ENCODE measurements around the gene KCNN4. TPM values are rescaled to one million over a fixed set of nuclear protein-coding genes. Genes with fewer than 3 reads are reported as not detected.
A peak's percentile ranks its signal among the peaks of the same experiment; 100 is the strongest.

Gene KCNN4
- total and polyA plus RNA-seq, 4 donors, result 0.14 to 30.3 (median 0.51) TPM

DNA sequence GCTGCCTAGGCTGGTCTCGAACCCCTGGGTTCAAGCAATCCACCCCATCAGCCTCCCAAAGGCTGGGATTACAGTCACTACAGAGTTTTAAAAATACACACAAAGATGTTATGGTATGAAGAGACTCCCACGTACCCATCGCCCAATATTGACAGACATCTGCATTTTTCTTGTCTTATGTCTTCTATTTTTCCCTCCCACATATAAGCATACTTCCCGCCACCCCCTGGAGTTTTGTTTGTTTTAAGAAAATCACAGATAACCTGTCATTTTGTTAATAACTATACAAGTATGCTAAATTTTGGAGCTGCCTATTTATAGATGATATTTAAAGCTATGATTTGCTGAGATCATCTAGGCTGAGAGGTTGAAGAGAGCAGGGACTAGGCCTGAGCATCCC, 19.8 kb downstream of the KCNN4 start (continued):
- TF ChIP-seq EGR1 (IDR thresholded peaks at IDR 0.05; ENCODE audit: low read depth in 2 of 2) (no peak), SP1 (IDR thresholded peaks at IDR 0.05) (no peak)
- TF ChIP-seq, protein P1, sequence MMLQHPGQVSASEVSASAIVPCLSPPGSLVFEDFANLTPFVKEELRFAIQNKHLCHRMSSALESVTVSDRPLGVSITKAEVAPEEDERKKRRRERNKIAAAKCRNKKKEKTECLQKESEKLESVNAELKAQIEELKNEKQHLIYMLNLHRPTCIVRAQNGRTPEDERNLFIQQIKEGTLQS (IDR thresholded peaks at IDR 0.05), result no peak

DNA sequence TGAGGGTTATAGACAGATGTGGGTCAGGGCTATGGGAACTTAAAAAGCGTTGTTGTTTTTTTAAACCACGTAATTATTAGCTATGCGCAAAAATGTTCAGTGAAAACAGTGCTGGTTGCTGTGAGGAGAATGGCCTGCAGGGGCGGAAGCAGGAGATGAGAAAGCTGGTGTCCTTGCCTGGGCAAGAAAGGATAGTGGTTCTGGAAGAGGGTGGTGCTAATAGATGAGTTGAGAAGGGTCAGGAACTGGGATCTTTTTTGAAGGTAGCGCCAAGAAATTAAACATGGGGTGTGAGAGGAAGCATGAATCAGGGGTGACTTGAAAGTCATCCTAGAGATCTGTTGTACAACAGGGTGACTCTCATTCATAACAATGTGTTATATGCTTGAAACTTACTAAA, 21.3 kb downstream of the KCNN4 start:
- Histone ChIP-seq H3K9me3 (ENCODE audit: control insufficient read depth in 4 of 4, low read length in 3 of 4) (no peaks in the 10 kb centered on the region), H3K4me3 (ENCODE audit: low read depth in 1 of 3, low read length in 3 of 3) (no peak overlapping the region), H3K27ac (ENCODE audit: low read depth in 1 of 2, low read length in 2 of 2) (no peak overlapping the region), H3K36me3 (ENCODE audit: control insufficient read depth in 4 of 4, insufficient read depth in 3 of 4, low read depth in 1 of 4, low read length in 3 of 4) (no peaks in the 10 kb centered on the region), H3K27me3 (ENCODE audit: control insufficient read depth in 4 of 4, insufficient read depth in 4 of 4, low read length in 3 of 4) (no peaks in the 10 kb centered on the region), H3K9ac (ENCODE audit: low read depth in 1 of 2, low read length in 2 of 2) (no peak overlapping the region), H3K4me1 (ENCODE audit: control insufficient read depth in 4 of 4, insufficient read depth in 4 of 4, low read length in 3 of 4) (peaks cover 0 to 6% (median 3%) of the 10 kb centered on the region in 4 donors)
- DNase-seq (ENCODE audit: low spot score), result no peak
- TF ChIP-seq GABPA (IDR thresholded peaks at IDR 0.05 in 1 of 2, conservative IDR thresholded peaks at IDR 0.05 in 1 of 2) (no peak), YY1 (IDR thresholded peaks at IDR 0.05) (no peak), FOXA1 (IDR thresholded peaks at IDR 0.05) (no peak), TAF1 (conservative IDR thresholded peaks at IDR 0.05) (no peak), RXRA (IDR thresholded peaks at IDR 0.05) (no peak)
- TF ChIP-seq, protein P1 (IDR thresholded peaks at IDR 0.05), result no peak
- 80% methylated on average over 5 of the region's 5 CpGs for WGBS

DNA sequence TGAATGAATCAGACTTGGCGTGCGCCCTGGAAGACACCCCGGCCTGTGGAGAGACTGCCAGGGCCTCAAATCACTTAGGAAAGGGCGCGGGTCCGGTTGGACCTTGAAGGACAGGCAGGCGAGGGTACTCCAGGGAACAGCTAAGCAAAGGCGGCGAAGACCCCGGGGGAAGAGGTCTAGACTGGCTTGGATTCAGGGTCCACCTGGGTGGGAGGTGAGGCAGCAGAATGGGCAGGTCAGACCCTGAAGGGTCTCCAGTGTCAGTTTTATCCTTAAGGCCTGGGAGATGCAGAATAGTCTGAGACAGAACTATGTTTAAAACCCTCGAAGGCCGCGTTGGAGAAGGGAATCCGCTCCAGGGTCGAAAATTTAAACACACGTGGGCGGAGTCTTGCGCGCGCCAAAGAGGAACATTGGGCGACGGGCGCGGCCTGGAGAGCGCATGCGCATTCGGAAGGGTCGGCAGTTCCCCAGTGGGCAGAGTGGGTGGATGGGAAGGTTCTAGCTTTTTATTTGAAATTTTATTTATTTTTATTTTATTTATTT, 25.4 kb downstream of the KCNN4 start:
- DNase-seq (ENCODE audit: low spot score), result peak; percentile 87
- peaks cover 5 to 20% (median 11%) of the 10 kb centered on the region in 4 donors for H3K4me1 ChIP-seq (ENCODE audit: control insufficient read depth in 4 of 4, insufficient read depth in 4 of 4, low read length in 3 of 4)
- TF ChIP-seq, protein P2, sequence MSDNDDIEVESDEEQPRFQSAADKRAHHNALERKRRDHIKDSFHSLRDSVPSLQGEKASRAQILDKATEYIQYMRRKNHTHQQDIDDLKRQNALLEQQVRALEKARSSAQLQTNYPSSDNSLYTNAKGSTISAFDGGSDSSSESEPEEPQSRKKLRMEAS (IDR thresholded peaks at IDR 0.05), result peak; percentile 61
- TF ChIP-seq EGR1 (IDR thresholded peaks at IDR 0.05; ENCODE audit: low read depth in 2 of 2) (peak in 1 of 2 donors; percentile 14), YY1 (IDR thresholded peaks at IDR 0.05) (no peak)
- peak overlapping the region in 1 of 2 donors; percentile 3 for H3K9ac ChIP-seq (ENCODE audit: low read depth in 1 of 2, low read length in 2 of 2)
- WGBS, result 1% methylated on average over 28 of the region's 28 CpGs
- no peaks in the 10 kb centered on the region for H3K9me3 ChIP-seq (ENCODE audit: control insufficient read depth in 4 of 4, low read length in 3 of 4)
- peak overlapping the region; percentile 66 to 75 (median 73) for H3K4me3 ChIP-seq (ENCODE audit: low read depth in 1 of 3, low read length in 3 of 3)
- H3K27ac ChIP-seq (ENCODE audit: low read depth in 1 of 2, low read length in 2 of 2), result peak overlapping the region; percentile 83 to 100
- no peaks in the 10 kb centered on the region for H3K27me3 ChIP-seq (ENCODE audit: control insufficient read depth in 4 of 4, insufficient read depth in 4 of 4, low read length in 3 of 4)
- peaks cover 0 to 3% (median 0%) of the 10 kb centered on the region in 4 donors for H3K36me3 ChIP-seq (ENCODE audit: control insufficient read depth in 4 of 4, insufficient read depth in 3 of 4, low read depth in 1 of 4, low read length in 3 of 4)

DNA sequence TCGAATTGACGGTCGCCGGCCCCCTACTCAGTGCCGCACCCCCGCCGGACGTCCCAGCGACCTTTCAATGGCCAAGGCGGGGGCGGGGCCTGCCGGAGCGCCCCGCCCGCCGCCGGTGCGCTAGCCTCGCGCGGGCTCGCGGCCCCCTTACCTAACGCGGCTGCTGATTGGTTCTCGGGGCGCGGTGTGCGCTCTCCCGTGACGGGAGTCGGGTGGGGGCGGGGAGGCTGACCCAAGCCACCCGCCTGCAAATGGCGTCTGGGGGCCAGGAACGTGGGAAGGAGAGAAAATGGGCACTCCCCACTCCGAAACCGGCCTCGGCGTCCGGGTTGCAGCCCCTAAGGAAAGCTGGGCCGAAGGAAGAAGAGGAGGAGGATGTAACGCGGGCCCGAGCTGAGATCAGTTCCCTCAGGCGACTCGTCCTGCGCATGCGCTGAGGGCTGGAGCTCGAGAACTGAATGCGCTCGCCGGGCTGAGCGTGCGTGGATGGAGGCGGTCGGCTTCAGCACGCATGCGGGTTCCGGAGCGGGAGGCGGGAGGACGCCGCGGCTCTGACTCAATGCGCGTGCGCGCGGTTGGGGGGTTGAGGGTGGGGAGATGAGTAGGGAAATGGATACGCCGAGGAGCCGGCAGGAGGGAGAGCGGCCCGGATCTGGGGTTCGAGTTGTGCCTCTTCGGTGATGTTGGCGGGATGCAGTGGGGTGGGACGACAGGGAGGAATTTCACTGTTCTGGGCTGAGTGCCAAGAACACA, 26.1 kb downstream of the KCNN4 start, which contains the start of gene SMG9:
TSS of gene SMG9 (minus strand) at position 460 of the 753 bp plus-strand sequence. CDS start 4,221 bp downstream, outside the sequence.
- Histone ChIP-seq H3K27me3 (ENCODE audit: control insufficient read depth in 4 of 4, insufficient read depth in 4 of 4, low read length in 3 of 4) (no peaks in the 10 kb centered on the region), H3K4me3 (ENCODE audit: low read depth in 1 of 3, low read length in 3 of 3) (peak within 1 kb of the TSS; percentile 66 to 96 (median 75)), H3K9me3 (ENCODE audit: control insufficient read depth in 4 of 4, low read length in 3 of 4) (no peaks in the 10 kb centered on the region), H3K4me1 (ENCODE audit: control insufficient read depth in 4 of 4, insufficient read depth in 4 of 4, low read length in 3 of 4) (peaks cover 5 to 20% (median 11%) of the 10 kb centered on the region in 4 donors), H3K36me3 (ENCODE audit: control insufficient read depth in 4 of 4, insufficient read depth in 3 of 4, low read depth in 1 of 4, low read length in 3 of 4) (peaks cover 0 to 9% (median 3%) of the 10 kb centered on the region in 4 donors), H3K9ac (ENCODE audit: low read depth in 1 of 2, low read length in 2 of 2) (peak within 1 kb of the TSS; percentile 79 to 89), H3K27ac (ENCODE audit: low read depth in 1 of 2, low read length in 2 of 2) (peak within 1 kb of the TSS; percentile 83 to 100)
- DNase-seq (ENCODE audit: low spot score), result peak; percentile 95
- no peak for TF ChIP-seq TAF1 (conservative IDR thresholded peaks at IDR 0.05)
- TF ChIP-seq, protein P3, sequence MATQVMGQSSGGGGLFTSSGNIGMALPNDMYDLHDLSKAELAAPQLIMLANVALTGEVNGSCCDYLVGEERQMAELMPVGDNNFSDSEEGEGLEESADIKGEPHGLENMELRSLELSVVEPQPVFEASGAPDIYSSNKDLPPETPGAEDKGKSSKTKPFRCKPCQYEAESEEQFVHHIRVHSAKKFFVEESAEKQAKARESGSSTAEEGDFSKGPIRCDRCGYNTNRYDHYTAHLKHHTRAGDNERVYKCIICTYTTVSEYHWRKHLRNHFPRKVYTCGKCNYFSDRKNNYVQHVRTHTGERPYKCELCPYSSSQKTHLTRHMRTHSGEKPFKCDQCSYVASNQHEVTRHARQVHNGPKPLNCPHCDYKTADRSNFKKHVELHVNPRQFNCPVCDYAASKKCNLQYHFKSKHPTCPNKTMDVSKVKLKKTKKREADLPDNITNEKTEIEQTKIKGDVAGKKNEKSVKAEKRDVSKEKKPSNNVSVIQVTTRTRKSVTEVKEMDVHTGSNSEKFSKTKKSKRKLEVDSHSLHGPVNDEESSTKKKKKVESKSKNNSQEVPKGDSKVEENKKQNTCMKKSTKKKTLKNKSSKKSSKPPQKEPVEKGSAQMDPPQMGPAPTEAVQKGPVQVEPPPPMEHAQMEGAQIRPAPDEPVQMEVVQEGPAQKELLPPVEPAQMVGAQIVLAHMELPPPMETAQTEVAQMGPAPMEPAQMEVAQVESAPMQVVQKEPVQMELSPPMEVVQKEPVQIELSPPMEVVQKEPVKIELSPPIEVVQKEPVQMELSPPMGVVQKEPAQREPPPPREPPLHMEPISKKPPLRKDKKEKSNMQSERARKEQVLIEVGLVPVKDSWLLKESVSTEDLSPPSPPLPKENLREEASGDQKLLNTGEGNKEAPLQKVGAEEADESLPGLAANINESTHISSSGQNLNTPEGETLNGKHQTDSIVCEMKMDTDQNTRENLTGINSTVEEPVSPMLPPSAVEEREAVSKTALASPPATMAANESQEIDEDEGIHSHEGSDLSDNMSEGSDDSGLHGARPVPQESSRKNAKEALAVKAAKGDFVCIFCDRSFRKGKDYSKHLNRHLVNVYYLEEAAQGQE (IDR thresholded peaks at IDR 0.05), result peak; percentile 18
- TF ChIP-seq GABPA (IDR thresholded peaks at IDR 0.05 in 1 of 2, conservative IDR thresholded peaks at IDR 0.05 in 1 of 2), result no peak
- TF ChIP-seq FOXA1 (IDR thresholded peaks at IDR 0.05), result no peak
- TF ChIP-seq, protein P4, sequence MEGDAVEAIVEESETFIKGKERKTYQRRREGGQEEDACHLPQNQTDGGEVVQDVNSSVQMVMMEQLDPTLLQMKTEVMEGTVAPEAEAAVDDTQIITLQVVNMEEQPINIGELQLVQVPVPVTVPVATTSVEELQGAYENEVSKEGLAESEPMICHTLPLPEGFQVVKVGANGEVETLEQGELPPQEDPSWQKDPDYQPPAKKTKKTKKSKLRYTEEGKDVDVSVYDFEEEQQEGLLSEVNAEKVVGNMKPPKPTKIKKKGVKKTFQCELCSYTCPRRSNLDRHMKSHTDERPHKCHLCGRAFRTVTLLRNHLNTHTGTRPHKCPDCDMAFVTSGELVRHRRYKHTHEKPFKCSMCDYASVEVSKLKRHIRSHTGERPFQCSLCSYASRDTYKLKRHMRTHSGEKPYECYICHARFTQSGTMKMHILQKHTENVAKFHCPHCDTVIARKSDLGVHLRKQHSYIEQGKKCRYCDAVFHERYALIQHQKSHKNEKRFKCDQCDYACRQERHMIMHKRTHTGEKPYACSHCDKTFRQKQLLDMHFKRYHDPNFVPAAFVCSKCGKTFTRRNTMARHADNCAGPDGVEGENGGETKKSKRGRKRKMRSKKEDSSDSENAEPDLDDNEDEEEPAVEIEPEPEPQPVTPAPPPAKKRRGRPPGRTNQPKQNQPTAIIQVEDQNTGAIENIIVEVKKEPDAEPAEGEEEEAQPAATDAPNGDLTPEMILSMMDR (IDR thresholded peaks at IDR 0.05; ENCODE audit: low read depth, low read length, missing input control), result peak; percentile 1
- no peak for TF ChIP-seq FOXA2 (IDR thresholded peaks at IDR 0.05)
- peak; percentile 17 for TF ChIP-seq SP1 (IDR thresholded peaks at IDR 0.05)
- peak in 1 of 2 donors; percentile 26 for TF ChIP-seq RXRA (IDR thresholded peaks at IDR 0.05)
- TF ChIP-seq, protein P2 (IDR thresholded peaks at IDR 0.05), result peak; percentile 42
- no peak for TF ChIP-seq HNF4G (IDR thresholded peaks at IDR 0.05)
- TF ChIP-seq YY1 (IDR thresholded peaks at IDR 0.05), result peak; percentile 92
- TF ChIP-seq EGR1 (IDR thresholded peaks at IDR 0.05; ENCODE audit: low read depth in 2 of 2), result no peak
- no peak for TF ChIP-seq JUND (IDR thresholded peaks at IDR 0.05)
- under 1% methylated on average over 79 of the region's 79 CpGs for WGBS

All from liver (tissue), 9 donors.